ENCODE data around the gene CETP. TPM values are rescaled to one million over a fixed set of nuclear protein-coding genes. Genes with fewer than 3 reads are reported as not detected.

Gene CETP
- total and polyA plus RNA-seq, 2 of the 8 experiments (the other 6 are each of a cell fraction or from before 2014, with no cell fraction given): not detected

- TF ChIP-seq KDM4A (IDR thresholded peaks at IDR 0.05; ENCODE audit: low read depth, low read length, severe bottlenecking): no peak
Observed at GRCh38 chr16:56927471-56927870, 34.3 kb upstream of the CETP start (continued).
